ENCODE measurements around the gene FLYWCH2.

FLYWCH2 gene

GRCh38 chr16:2860826-2861567, 22.0 kb upstream of the FLYWCH2 start:
- Mint-ChIP-seq H3K27ac (no peak overlapping the region), H3K9me3 (peaks cover 3% of the 10 kb centered on the region), H3K4me3 (no peak overlapping the region), H3K36me3 (no peaks in the 10 kb centered on the region), H3K4me1 (peaks cover 7% of the 10 kb centered on the region)
- ATAC-seq (no peak), DNase-seq (ENCODE audit: low spot score in 2 of 2) (no peak)

GRCh38 chr16:2865651-2866050, 17.4 kb upstream of the FLYWCH2 start:
- no peak overlapping the region for H3K27ac Mint-ChIP-seq
- no peak overlapping the region for H3K4me3 Mint-ChIP-seq
- ATAC-seq = no peak
- peaks cover 8% of the 10 kb centered on the region for H3K4me1 Mint-ChIP-seq
- peaks cover 10% of the 10 kb centered on the region for H3K36me3 Mint-ChIP-seq
- DNase-seq (ENCODE audit: low spot score in 2 of 2) = no peak
- H3K9me3 Mint-ChIP-seq = peaks cover 3% of the 10 kb centered on the region

- ATAC-seq (no peak), DNase-seq (ENCODE audit: low spot score in 2 of 2) (no peak)
- Mint-ChIP-seq H3K27ac (no peak overlapping the region), H3K4me1 (peaks cover 8% of the 10 kb centered on the region), H3K36me3 (peaks cover 10% of the 10 kb centered on the region), H3K9me3 (no peaks in the 10 kb centered on the region), H3K4me3 (peak overlapping the region; percentile 35)
Observed at GRCh38 chr16:2866431-2866830, 16.6 kb upstream of the FLYWCH2 start.

- peak overlapping the region; percentile 95 for H3K27ac Mint-ChIP-seq
- H3K9me3 Mint-ChIP-seq = no peaks in the 10 kb centered on the region
- peak overlapping the region; percentile 86 for H3K4me3 Mint-ChIP-seq
- peaks cover 8% of the 10 kb centered on the region for H3K4me1 Mint-ChIP-seq
- H3K36me3 Mint-ChIP-seq = peaks cover 10% of the 10 kb centered on the region
- DNase-seq (ENCODE audit: low spot score in 2 of 2) (no peak), ATAC-seq (no peak)
Observed at GRCh38 chr16:2867661-2867986, 15.4 kb upstream of the FLYWCH2 start.

- Mint-ChIP-seq H3K4me1 (peaks cover 8% of the 10 kb centered on the region), H3K27ac (peak overlapping the region; percentile 95), H3K4me3 (peak overlapping the region; percentile 86), H3K36me3 (peaks cover 10% of the 10 kb centered on the region), H3K9me3 (no peaks in the 10 kb centered on the region)
- peak; percentile 97 for ATAC-seq
- peak; percentile 97 to 100 for DNase-seq (ENCODE audit: low spot score in 2 of 2)
Observed at GRCh38 chr16:2867987-2868789, 14.8 kb upstream of the FLYWCH2 start.

- DNase-seq (ENCODE audit: low spot score in 2 of 2) (no peak), ATAC-seq (no peak)
- Mint-ChIP-seq H3K4me3 (no peak overlapping the region), H3K9me3 (no peaks in the 10 kb centered on the region), H3K36me3 (peaks cover 10% of the 10 kb centered on the region), H3K4me1 (no peaks in the 10 kb centered on the region), H3K27ac (no peak overlapping the region)
Observed at GRCh38 chr16:2871926-2872325, 11.1 kb upstream of the FLYWCH2 start.

GRCh38 chr16:2874032-2874911, 8.7 kb upstream of the FLYWCH2 start:
- H3K9me3 Mint-ChIP-seq = no peaks in the 10 kb centered on the region
- no peaks in the 10 kb centered on the region for H3K36me3 Mint-ChIP-seq
- no peak overlapping the region for H3K4me3 Mint-ChIP-seq
- no peak overlapping the region for H3K27ac Mint-ChIP-seq
- DNase-seq (ENCODE audit: low spot score in 2 of 2) (no peak), ATAC-seq (no peak)
- no peaks in the 10 kb centered on the region for H3K4me1 Mint-ChIP-seq

- Mint-ChIP-seq H3K27ac (no peak overlapping the region), H3K4me1 (no peaks in the 10 kb centered on the region), H3K4me3 (no peak overlapping the region), H3K36me3 (no peaks in the 10 kb centered on the region), H3K9me3 (no peaks in the 10 kb centered on the region)
- ATAC-seq (peak; percentile 98), DNase-seq (ENCODE audit: low spot score in 2 of 2) (peak; percentile 63 to 72)
Observed at GRCh38 chr16:2874912-2875362, 8.1 kb upstream of the FLYWCH2 start.

GRCh38 chr16:2879854-2880508, 3.0 kb upstream of the FLYWCH2 start:
- DNase-seq (ENCODE audit: low spot score in 2 of 2) (no peak), ATAC-seq (no peak)
- no peaks in the 10 kb centered on the region for H3K9me3 Mint-ChIP-seq
- H3K4me3 Mint-ChIP-seq = no peak overlapping the region
- H3K36me3 Mint-ChIP-seq = peaks cover 11% of the 10 kb centered on the region
- peaks cover 8% of the 10 kb centered on the region for H3K4me1 Mint-ChIP-seq
- no peak overlapping the region for H3K27ac Mint-ChIP-seq

GRCh38 chr16:2881783-2882649, 999 bp upstream of the FLYWCH2 start:
- Mint-ChIP-seq H3K4me3 (peak overlapping the region; percentile 85), H3K9me3 (no peaks in the 10 kb centered on the region), H3K36me3 (peaks cover 11% of the 10 kb centered on the region), H3K4me1 (peaks cover 8% of the 10 kb centered on the region), H3K27ac (peak overlapping the region; percentile 92)
- DNase-seq (ENCODE audit: low spot score in 2 of 2) (no peak), ATAC-seq (peak; percentile 20)

- DNase-seq (ENCODE audit: low spot score in 2 of 2) = peak; percentile 20 to 64
- peaks cover 8% of the 10 kb centered on the region for H3K4me1 Mint-ChIP-seq
- ATAC-seq = no peak
Observed at GRCh38 chr16:2883458-2883908, 468 bp downstream of the FLYWCH2 start.

GRCh38 chr16:2884041-2884451, 1.0 kb downstream of the FLYWCH2 start:
- no peak for DNase-seq (ENCODE audit: low spot score in 2 of 2)
- H3K4me1 Mint-ChIP-seq = peaks cover 8% of the 10 kb centered on the region
- no peak for ATAC-seq
- peak overlapping the region; percentile 85 for H3K4me3 Mint-ChIP-seq
- H3K27ac Mint-ChIP-seq = peak overlapping the region; percentile 92
- H3K36me3 Mint-ChIP-seq = peaks cover 11% of the 10 kb centered on the region
- no peaks in the 10 kb centered on the region for H3K9me3 Mint-ChIP-seq

More at GRCh38 chr16:2883458-2883908, 468 bp downstream of the FLYWCH2 start:
- Mint-ChIP-seq H3K9me3 (no peaks in the 10 kb centered on the region), H3K4me3 (peak overlapping the region; percentile 85), H3K27ac (peak overlapping the region; percentile 92), H3K36me3 (peaks cover 11% of the 10 kb centered on the region)

GRCh38 chr16:2894231-2894630, 11.2 kb downstream of the FLYWCH2 start:
- Mint-ChIP-seq H3K27ac (no peak overlapping the region), H3K36me3 (no peaks in the 10 kb centered on the region), H3K9me3 (no peaks in the 10 kb centered on the region), H3K4me3 (no peak overlapping the region), H3K4me1 (no peaks in the 10 kb centered on the region)
- ATAC-seq = no peak
- no peak for DNase-seq (ENCODE audit: low spot score in 2 of 2)

- DNase-seq (ENCODE audit: low spot score in 2 of 2) (no peak), ATAC-seq (no peak)
- Mint-ChIP-seq H3K4me3 (no peak overlapping the region), H3K36me3 (peaks cover 2% of the 10 kb centered on the region), H3K4me1 (no peaks in the 10 kb centered on the region), H3K9me3 (no peaks in the 10 kb centered on the region), H3K27ac (no peak overlapping the region)
Observed at GRCh38 chr16:2895813-2896212, 12.8 kb downstream of the FLYWCH2 start.

Measured in stimulated activated effector memory CD8-positive, alpha-beta T cell treated with anti-CD3 and anti-CD28 coated beads, Interleukin-12 subunit alpha, Interleukin-12 subunit beta, amount 100 ng/mL, for 72 hours (primary cell).